NCI-H510A (cell line): ENCODE results near the gene NDUFB6.
A peak's percentile ranks its signal among the peaks of the same experiment; 100 is the strongest.
"Not testable (repeated sequence)": the region's sequence is repeated elsewhere in the genome, so short reads cannot be mapped to it uniquely, and the experiment has no call there.

ENCODE experiments used
- DNase-seq: peaks from one replicate; lab custom pipeline; 2025; lab: John Stamatoyannopoulos, UW

The NDUFB6 gene

GRCh38 chr9:32571969-32572899, 725 bp downstream of the NDUFB6 start:
- no peak for DNase-seq

GRCh38 chr9:32570262-32570661, 2.7 kb downstream of the NDUFB6 start:
- DNase-seq: no peak

GRCh38 chr9:32566770-32567169, 6.2 kb downstream of the NDUFB6 start:
- DNase-seq: no peak

- no peak for DNase-seq
Observed at GRCh38 chr9:32565967-32566366, 7.0 kb downstream of the NDUFB6 start.

- no peak for DNase-seq
Observed at GRCh38 chr9:32558408-32558934, 14.5 kb downstream of the NDUFB6 start.

- DNase-seq: no peak
Observed at GRCh38 chr9:32554591-32554990, 18.4 kb downstream of the NDUFB6 start.

GRCh38 chr9:32554107-32554506, 18.9 kb downstream of the NDUFB6 start:
- no peak for DNase-seq

GRCh38 chr9:32552172-32552872, 20.6 kb downstream of the NDUFB6 start, which contains the start of the genes SMIM27 and TOPORS:
Gene SMIM27, plus strand, starts transcription at chr9:32552327. Its CDS starts 108 bp downstream, at chr9:32552435.
Gene TOPORS, minus strand, starts transcription at chr9:32552586. Its CDS starts 150 bp downstream, at chr9:32552436.
- DNase-seq: peak; percentile 83

GRCh38 chr9:32551276-32552051, 21.5 kb downstream of the NDUFB6 start:
- DNase-seq: no peak

- peak; percentile 60 for DNase-seq
Observed at GRCh38 chr9:32550562-32551275, 22.2 kb downstream of the NDUFB6 start.

GRCh38 chr9:32550150-32550561, 22.8 kb downstream of the NDUFB6 start:
- DNase-seq: no peak

- not testable (repeated sequence) for DNase-seq
Observed at GRCh38 chr9:32548213-32548612, 24.7 kb downstream of the NDUFB6 start.

GRCh38 chr9:32545884-32546283, 27.1 kb downstream of the NDUFB6 start:
- DNase-seq: no peak

- no peak for DNase-seq
Observed at GRCh38 chr9:32543047-32543446, 29.9 kb downstream of the NDUFB6 start.

- DNase-seq: no peak
Observed at GRCh38 chr9:32533816-32534215, 39.1 kb downstream of the NDUFB6 start.

GRCh38 chr9:32533336-32533735, 39.6 kb downstream of the NDUFB6 start:
- no peak for DNase-seq

GRCh38 chr9:32526707-32527048, 46.3 kb downstream of the NDUFB6 start:
- DNase-seq: no peak

- DNase-seq: peak; percentile 69
Observed at GRCh38 chr9:32526041-32526706, 46.8 kb downstream of the NDUFB6 start, which contains the start of gene RIGI. Gene RIGI, minus strand, starts transcription at chr9:32526196. Its CDS starts 30 bp downstream, at chr9:32526166.

- DNase-seq: no peak
Observed at GRCh38 chr9:32525709-32526030, 47.3 kb downstream of the NDUFB6 start.

- DNase-seq: peak; percentile 23
Observed at GRCh38 chr9:32524892-32525708, 47.9 kb downstream of the NDUFB6 start.
